Dermis microvascular lymphatic vessel endothelial cell (primary cell): ENCODE data around the gene DEFB127. TPM values are rescaled to one million over a fixed set of nuclear protein-coding genes. Genes with fewer than 3 reads are reported as not detected.
A peak's percentile ranks its signal among the peaks of the same experiment; 100 is the strongest.
"Not testable (repeated sequence)": the region's sequence is repeated elsewhere in the genome, so short reads cannot be mapped to it uniquely, and the experiment has no call there.

Experiments used
- DNase-seq, 2 donors: peaks; one replicate each; pipeline versions ENCODE4 v3.0.0 to v3.0.0-alpha.2; 2010; ENCODE audit warnings: low read depth in 2 of 2
- total RNA-seq: library from RNA; depleted of rRNA; stranded (reverse); fragments of >200 nt; gene quantifications from 2 replicates; pipeline ENCODE4 v1.2.1, GENCODE V29; 2014

DEFB127 gene, protein sequence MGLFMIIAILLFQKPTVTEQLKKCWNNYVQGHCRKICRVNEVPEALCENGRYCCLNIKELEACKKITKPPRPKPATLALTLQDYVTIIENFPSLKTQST
- total RNA-seq = not detected in 2 replicates

DNA sequence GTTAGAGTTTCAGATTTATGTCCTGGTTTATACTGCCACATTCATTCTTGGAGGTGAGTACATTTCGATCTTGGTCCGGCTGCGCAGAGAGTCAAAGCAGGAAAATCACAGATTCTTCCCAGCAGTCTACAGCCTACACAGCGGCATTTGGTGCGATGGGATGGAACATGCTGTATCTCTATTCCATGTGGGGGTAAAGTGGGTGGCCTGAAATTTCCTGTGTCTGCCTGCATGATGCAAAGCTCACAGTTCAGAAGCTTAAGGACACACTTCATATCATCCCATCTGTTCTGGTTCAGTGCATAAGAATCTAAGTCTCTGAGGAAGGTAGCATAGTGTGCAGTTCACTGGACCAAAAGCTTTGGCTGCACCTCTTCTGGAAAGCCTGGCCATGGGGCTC is at the start of gene DEFB127:
Gene DEFB127 (plus strand): TSS at position 301 of the 400 bp plus-strand sequence. CDS start 91 bp downstream, at position 392.
- DNase-seq = no peak

DNA sequence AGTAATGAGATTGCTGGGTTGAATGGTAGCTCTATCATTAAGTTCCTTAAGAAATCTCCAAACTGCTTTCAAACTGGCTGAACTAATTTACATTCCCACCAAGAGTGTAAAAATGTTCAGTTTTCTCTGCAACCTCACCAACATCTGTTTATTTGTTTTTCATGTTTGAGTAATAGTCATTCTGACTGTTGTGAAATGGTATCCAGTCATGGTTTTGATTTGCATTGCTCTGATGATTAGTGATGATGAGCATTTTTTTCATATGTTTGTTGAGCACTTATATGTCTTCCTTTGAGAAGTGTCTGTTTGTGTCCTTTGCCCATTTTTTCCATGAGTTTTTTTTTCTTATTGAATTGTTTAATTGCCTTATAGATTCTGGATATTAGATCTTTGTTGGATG is 44.9 kb upstream of the DEFB127 start:
- DNase-seq = no peak

DNA sequence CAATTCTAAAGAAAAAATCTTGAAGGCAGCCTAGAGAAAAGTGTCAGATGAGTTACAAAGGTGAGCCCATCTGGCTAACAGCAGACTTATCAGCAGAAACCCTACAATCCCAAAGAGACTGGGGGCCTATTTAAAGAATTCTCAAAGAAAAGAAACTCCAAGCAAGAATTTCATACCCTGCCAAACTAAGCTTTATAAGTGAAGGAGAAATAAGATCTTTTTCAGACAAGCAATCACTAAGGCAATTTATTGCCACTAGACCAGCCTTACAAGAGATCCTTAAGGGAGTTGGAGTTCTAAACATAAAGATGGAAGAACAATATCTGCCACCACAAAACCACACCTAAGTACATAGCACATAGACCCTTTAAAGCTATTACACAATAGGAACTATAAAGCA is 39.7 kb upstream of the DEFB127 start:
- no peak for DNase-seq

DNA sequence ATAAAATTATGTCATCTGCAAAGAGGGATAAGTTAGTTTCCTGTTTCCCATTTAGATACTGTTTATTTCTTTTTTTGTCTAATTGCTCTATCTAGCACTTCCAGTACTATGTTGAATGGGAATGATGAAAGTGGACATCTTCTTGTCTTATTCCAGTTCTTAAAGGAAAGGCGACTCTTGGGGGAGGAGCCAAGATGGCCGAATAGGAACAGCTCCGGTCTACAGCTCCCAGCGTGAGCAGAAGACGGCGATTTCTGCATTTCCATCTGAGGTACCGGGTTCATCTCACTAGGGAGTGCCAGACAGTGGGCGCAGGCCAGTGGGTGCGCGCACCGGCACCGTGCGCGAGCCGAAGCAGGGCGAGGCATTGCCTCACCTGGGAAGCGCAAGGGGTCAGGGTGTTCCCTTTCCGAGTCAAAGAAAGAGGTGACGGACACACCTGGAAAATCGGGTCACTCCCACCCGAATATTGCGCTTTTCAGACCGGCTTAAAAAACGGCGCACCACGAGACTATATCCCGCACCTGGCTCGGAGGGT is 27.4 kb upstream of the DEFB127 start:
- not testable (repeated sequence) for DNase-seq

DNA sequence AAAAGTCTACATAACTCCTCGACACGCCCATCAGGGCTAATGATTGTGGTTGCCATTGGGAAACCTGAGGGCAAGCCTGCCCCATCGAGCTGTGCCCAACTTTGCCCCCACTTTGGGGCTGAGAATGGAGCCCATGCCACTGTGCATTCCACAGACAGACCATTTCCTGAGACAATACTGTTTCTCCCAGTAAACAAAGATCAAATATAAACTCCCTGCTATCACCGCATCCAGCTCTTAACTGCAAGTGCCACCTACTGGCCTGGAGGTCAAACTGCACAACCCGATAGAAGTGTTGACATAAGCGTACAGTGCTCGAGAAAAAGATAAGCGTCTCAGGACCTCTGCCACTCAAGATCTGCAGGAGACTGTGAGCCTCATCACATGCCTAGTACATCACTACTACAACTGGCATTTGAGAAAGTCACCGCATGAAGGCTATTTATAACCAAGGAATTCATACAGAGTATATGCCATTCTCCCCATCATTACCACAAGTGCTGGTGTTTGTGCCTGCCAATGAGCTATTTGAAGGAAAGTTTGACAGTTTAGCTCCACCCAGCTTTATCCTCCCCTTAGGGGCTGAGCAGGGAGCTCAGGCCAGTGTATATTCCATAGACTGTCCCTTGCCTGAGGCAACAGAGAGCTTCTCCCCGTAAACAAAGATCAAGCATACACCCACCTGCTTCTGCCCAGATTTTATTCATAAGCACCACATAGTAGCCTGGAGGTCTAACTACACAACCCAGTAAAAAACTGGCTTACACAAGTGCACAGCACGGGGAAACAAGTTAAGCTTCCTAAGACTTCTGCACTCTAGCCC is 19.4 kb upstream of the DEFB127 start:
- peak in 1 of 2 donors; percentile 1 for DNase-seq

DNA sequence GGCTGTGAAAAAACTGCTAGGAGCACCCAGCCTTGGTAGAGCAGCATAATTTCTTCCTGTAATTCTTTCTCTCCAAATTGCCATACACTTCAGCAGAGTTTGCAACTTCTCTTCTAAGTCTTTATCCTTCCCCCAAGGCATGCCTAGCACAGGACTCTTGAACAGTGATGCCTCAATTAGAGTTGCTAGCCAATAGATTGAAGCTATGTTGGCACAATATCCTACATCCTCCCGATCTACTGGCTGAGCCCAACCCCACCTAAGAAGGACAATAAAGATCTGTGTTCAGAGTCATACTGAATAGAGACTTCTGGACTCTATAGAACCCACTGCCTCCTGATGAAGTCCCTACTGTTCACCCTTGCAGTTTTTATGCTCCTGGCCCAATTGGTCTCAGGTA is 15.0 kb upstream of the DEFB127 start, which contains the start of gene DEFB126:
Gene DEFB126 (plus strand): TSS at position 301 of the 400 bp plus-strand sequence. CDS start 39 bp downstream, at position 340.
- no peak for DNase-seq

DNA sequence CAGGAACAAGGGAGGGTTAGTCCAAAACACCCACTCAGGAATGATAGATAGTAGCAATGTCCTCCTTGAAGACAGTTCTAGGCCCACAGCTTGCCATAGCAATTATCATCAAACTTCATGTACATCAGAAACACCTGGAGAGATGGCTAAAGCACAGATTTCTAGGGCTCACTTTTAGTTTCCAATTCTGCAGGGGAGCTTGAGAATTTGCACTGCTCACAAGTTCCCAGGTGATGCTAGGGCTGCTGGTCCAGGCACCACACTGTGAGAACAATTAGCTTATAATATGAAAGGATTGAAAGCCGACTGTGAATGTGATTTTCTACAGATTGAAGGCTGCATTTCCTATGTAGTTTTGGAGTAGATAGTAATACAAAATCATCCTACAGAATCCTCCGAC is 11.4 kb upstream of the DEFB127 start:
- DNase-seq = no peak

DNA sequence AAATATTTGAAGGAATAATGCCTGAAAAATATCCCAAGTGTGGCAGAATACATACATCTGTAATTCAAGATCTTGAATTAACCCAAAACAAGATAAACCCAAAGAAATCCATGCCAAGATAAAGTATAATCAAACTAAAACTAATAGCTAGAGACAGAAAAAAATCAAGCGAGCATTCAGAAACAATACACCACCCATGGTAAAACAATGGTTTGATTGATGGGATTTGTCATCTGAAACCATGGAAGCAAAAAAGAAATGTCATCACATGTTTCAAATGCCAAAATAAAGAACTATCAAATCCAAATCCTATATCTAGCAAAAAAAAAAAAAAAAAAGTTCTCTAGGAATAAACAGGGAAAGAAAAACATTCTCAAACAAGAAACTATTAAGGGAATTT is 5.1 kb upstream of the DEFB127 start:
- DNase-seq = no peak

DNA sequence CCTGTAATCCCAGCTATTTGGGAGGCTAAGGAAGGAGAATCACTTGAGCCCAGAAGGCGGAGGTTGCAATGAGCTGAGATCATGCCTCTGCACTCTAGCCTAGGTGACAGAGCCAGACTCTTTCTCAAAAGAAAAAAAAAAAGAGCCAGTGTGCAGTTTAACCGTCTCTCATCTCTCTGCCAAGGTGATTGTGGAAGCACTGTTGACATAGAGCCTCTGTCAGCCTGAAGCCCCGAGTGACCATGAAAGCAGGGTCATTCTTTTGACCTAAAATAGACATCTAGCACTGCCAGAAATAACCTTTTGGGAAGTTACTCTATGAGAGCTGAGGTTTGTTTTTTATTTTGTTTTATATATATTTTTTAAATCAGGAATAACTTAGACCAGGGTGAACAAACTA is 7.4 kb downstream of the DEFB127 start:
- no peak for DNase-seq

DNA sequence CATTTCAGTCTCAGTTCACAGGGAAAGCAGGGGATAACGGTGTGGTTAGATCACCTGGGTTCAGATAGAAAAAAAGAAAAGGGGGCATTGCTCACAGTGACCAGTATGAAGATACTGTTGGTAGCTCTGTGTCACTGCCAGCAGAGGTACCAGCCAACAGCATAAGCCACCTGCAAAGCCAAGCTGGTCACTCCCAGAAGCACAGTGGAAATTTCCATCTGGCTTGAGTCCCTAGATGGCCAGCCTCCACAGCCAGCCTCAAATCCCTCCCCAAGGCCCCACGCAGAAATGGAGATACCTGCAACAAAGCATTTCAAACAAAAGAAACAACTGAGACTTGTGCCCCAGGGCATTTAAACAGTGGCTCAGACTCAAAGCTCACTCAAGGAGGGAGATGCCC is 11.6 kb downstream of the DEFB127 start:
- no peak for DNase-seq

DNA sequence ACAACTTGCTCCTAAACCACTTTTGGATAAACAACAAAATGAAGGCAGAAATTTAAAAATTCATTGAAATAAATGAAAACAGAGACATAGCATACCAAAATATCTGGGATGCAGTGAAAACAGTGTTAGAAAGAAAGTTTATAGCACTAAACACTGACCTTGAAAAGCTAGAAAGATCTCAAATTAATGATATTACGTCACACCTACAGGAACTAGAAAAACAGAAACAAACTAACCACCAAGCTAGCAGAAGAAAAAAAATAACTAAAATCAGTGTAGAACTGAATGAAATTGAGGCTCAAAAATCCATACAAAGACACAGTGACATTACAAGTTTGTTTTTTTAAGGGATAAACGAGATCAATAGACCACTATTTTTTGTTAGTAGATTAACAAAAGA is 27.0 kb downstream of the DEFB127 start:
- DNase-seq = no peak

DNA sequence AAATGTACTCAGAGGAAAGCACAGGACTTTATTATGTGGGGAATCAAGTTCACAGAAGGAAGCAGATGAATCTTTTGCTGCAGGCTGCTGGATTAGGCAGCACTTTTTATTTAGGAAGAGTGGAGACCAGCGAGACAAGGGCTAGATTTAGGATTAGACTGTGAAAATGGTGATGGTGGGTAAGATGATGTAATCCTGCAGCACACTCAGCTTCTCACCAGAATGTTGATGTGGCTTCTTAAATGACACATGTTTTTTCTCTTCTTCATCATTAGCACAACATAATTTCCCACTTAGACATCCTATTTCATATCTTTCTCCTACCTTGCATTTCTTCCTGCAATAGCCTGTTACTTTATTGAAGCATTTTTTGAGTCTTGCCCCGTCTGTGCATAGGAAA is 30.5 kb downstream of the DEFB127 start:
- DNase-seq = no peak

DNA sequence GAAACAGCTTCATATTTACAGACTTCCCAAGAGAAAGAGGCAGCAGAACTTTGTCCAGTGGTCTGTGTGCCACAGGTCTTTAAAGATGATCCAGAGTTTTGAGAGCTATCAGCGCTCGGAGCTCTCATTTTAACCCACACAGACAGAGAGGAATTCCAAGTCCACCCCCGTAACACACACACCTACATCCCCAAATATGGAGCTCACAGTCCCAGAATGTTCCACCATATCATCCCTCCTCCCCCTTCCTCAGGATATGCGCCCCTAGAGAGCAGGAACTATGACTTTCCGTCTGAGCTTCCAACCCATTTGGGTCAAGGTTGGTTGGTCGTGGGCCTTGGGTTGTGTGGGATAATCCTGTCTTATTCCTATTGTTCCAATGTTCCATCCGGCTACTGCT is 32.4 kb downstream of the DEFB127 start, which contains the start of gene DEFB128:
Gene DEFB128 (minus strand): TSS at position 101 of the 400 bp plus-strand sequence. CDS start 88 bp downstream, at position 13.
- no peak for DNase-seq

DNA sequence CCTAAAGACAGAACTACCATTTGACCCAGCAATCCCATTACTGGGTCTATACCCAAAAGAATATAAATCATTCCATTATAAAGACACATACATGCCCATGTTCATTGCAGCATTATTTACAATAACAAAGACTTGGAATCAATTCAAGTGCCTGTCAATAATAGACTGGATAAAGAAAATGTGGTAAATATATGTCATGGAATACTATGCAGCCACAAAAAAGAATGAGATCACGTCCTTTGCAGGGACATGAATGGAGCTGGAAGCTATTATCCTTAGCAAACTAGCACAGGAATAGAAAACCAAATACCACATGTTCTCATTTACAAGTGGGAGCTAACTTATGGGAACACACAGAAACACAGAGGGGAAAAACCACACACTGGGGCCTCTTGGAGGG is 41.0 kb downstream of the DEFB127 start:
- DNase-seq = no peak

DNA sequence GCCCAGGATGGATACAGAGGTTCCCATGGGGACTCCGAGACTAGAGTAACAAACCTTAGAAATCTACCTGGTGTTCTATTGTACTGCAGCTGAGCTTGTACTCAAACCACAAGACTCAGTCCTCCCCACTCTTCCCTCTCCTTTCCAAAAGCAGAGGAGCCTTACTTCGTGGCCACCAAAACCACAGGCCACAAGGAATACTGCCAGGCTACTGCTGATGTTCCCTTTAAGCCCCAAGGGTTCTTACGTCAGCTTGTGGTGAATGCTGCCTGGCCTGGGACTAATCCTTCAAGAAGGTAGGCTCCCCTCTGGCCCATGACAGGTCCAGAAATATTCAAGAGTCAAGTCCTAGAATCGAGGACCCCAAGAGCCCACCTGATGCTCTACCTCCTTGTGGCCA is 42.7 kb downstream of the DEFB127 start:
- no peak for DNase-seq

DNA sequence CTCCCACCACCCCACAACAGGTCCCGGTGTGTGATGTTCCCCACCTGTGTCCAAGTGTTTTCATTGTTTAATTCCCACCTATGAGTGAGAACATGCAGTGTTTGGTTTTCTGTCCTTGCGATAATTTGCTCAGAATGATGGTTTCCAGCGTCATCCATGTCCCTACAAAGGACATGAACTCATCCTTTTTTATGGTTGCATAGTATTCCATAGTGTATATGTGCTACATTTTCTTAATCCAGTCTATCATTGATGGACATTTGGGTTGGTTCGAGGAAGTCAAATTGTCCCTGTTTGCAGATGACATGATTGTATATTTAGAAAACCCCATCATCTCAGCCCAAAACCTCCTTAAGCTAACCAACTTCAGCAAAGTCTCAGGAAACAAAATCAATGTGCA is 46.4 kb downstream of the DEFB127 start:
- DNase-seq = not testable (repeated sequence)

Other genes starting within 250 kb of the DEFB127 start
- gene DEFB125, start 69.8 kb upstream of the DEFB127 start, total RNA-seq = not detected in 2 replicates
- gene DEFB126, start 14.9 kb upstream of the DEFB127 start, total RNA-seq = not detected in 2 replicates
- not detected in 2 replicates for gene DEFB128, start 32.3 kb downstream of the DEFB127 start, total RNA-seq
- gene DEFB129, start 69.8 kb downstream of the DEFB127 start, total RNA-seq = not detected in 2 replicates
- gene DEFB132, start 100.3 kb downstream of the DEFB127 start, total RNA-seq = not detected in 2 replicates
- 1.7 and 2.3 TPM in 2 replicates for gene C20orf96, start 133.3 kb downstream of the DEFB127 start, total RNA-seq
- 15.8 and 18.8 TPM in 2 replicates for gene ZCCHC3, start 140.1 kb downstream of the DEFB127 start, total RNA-seq
- gene SOX12, start 168.1 kb downstream of the DEFB127 start, total RNA-seq = 1.7 and 2.9 TPM in 2 replicates
- gene NRSN2, start 189.7 kb downstream of the DEFB127 start, total RNA-seq = 10.5 and 25.2 TPM in 2 replicates
- 36.7 and 47.4 TPM in 2 replicates for gene TRIB3, start 223.3 kb downstream of the DEFB127 start, total RNA-seq